ENCODE measurements around the gene CELSR1. TPM values are rescaled to one million over a fixed set of nuclear protein-coding genes. Genes with fewer than 3 reads are reported as not detected.

Gene CELSR1
- total RNA-seq, 1 experiment from 2014 or later: 19.6 TPM

GRCh38 chr22:46411347-46411746 is 126.1 kb downstream of the CELSR1 start:
- H3K4me2 ChIP-seq (ENCODE audit: low read length): no peak overlapping the region
- ATAC-seq: no peak
- no peaks in the 10 kb centered on the region for H3K4me1 ChIP-seq (ENCODE audit: control insufficient read depth in 1 of 2, insufficient read depth in 2 of 2, low read length in 2 of 2)
- no TSS peak for BruUV-seq (replicated peaks)
- POLR2A ChIA-PET: no interaction called here
- H3K9me2 ChIP-seq (ENCODE audit: insufficient read depth): no peaks in the 10 kb centered on the region
- no peak for TF ChIP-seq POLR2A (IDR thresholded peaks at IDR 0.05; ENCODE audit: borderline replicate concordance, extremely low read depth, insufficient read depth, insufficient read length)
- no peak for TF ChIP-seq ZNF274 (IDR thresholded peaks at IDR 0.05; ENCODE audit: low read depth, low read length)
- no peak for TF ChIP-seq POLR2AphosphoS5 (IDR thresholded peaks at IDR 0.05; ENCODE audit: low read depth, low read length)
- TF ChIP-seq CEBPB (IDR thresholded peaks at IDR 0.05; ENCODE audit: low read depth): no peak
- no peak for TF ChIP-seq EZH2 (IDR thresholded peaks at IDR 0.05)
- no peak for TF ChIP-seq MAX (IDR thresholded peaks at IDR 0.05)
- H3K27ac ChIP-seq (ENCODE audit: low read depth, low read length): no peak overlapping the region
- intact Hi-C loops (cut with micrococcal nuclease): no loop called here
- no peaks in the 10 kb centered on the region for H3K9me3 ChIP-seq (ENCODE audit: control insufficient read depth in 1 of 2, insufficient read depth in 1 of 2, low read depth in 1 of 2, low read length in 2 of 2)
- DNase-seq (ENCODE audit: low read depth, low spot score): no peak
- no peak overlapping the region for H2AFZ ChIP-seq (ENCODE audit: low read depth, low read length, poor library complexity, severe bottlenecking)
- no peak overlapping the region for H3K4me3 ChIP-seq (replicated peaks in 1 of 2; ENCODE audit: low read depth in 1 of 2, low read length in 2 of 2)
- no peaks in the 10 kb centered on the region for H3K36me3 ChIP-seq (ENCODE audit: control insufficient read depth in 1 of 2, insufficient read depth in 2 of 2, low read length in 2 of 2)
- H4K20me1 ChIP-seq (ENCODE audit: insufficient read depth): no peaks in the 10 kb centered on the region
- CTCF ChIA-PET: no interaction called here
- no peaks in the 10 kb centered on the region for H3K27me3 ChIP-seq (ENCODE audit: insufficient read depth, low read length)
- no peak overlapping the region for H3K9ac ChIP-seq (ENCODE audit: low read length)
- H3K79me2 ChIP-seq (ENCODE audit: insufficient read depth, low read length): no peaks in the 10 kb centered on the region
- RAD21 ChIA-PET (ENCODE audit: low non-redundant PET in 1 of 2, low total read pairs in 2 of 2, uncharacterized antibody in 2 of 2, unreplicated experiment in 2 of 2): no interaction called here

GRCh38 chr22:46410291-46410808 is 127.1 kb downstream of the CELSR1 start:
- H3K4me1 ChIP-seq (ENCODE audit: control insufficient read depth in 1 of 2, insufficient read depth in 2 of 2, low read length in 2 of 2): no peaks in the 10 kb centered on the region
- ChIA-PET CTCF (no interaction called here), POLR2A (no interaction called here), RAD21 (ENCODE audit: low non-redundant PET in 1 of 2, low total read pairs in 2 of 2, uncharacterized antibody in 2 of 2, unreplicated experiment in 2 of 2) (no interaction called here)
- H3K36me3 ChIP-seq (ENCODE audit: control insufficient read depth in 1 of 2, insufficient read depth in 2 of 2, low read length in 2 of 2): no peaks in the 10 kb centered on the region
- no peaks in the 10 kb centered on the region for H3K9me3 ChIP-seq (ENCODE audit: control insufficient read depth in 1 of 2, insufficient read depth in 1 of 2, low read depth in 1 of 2, low read length in 2 of 2)
- no peaks in the 10 kb centered on the region for H3K79me2 ChIP-seq (ENCODE audit: insufficient read depth, low read length)
- H4K20me1 ChIP-seq (ENCODE audit: insufficient read depth): no peaks in the 10 kb centered on the region
- no peaks in the 10 kb centered on the region for H3K27me3 ChIP-seq (ENCODE audit: insufficient read depth, low read length)
- H2AFZ ChIP-seq (ENCODE audit: low read depth, low read length, poor library complexity, severe bottlenecking): no peak overlapping the region
- H3K9me2 ChIP-seq (ENCODE audit: insufficient read depth): no peaks in the 10 kb centered on the region
- intact Hi-C loops (cut with micrococcal nuclease): no loop called here
- H3K27ac ChIP-seq (ENCODE audit: low read depth, low read length): no peak overlapping the region
- BruUV-seq (replicated peaks): no TSS peak
- H3K9ac ChIP-seq (ENCODE audit: low read length): no peak overlapping the region
- no peak for ATAC-seq
- no peak for DNase-seq (ENCODE audit: low read depth, low spot score)
- no peak overlapping the region for H3K4me2 ChIP-seq (ENCODE audit: low read length)
- H3K4me3 ChIP-seq (replicated peaks in 1 of 2; ENCODE audit: low read depth in 1 of 2, low read length in 2 of 2): no peak overlapping the region
- TF ChIP-seq CTCF (IDR thresholded peaks at IDR 0.05 in 2 of 3, conservative IDR thresholded peaks at IDR 0.05 in 1 of 3; ENCODE audit: borderline replicate concordance in 1 of 3, insufficient read depth in 1 of 3, low read depth in 2 of 3, low read length in 2 of 3) (no peak), EZH2 (IDR thresholded peaks at IDR 0.05) (no peak), SIN3A (IDR thresholded peaks at IDR 0.05; ENCODE audit: low read depth) (no peak), FOSL1 (IDR thresholded peaks at IDR 0.05; ENCODE audit: low read depth) (no peak), JUND (IDR thresholded peaks at IDR 0.05) (no peak), EGR1 (IDR thresholded peaks at IDR 0.05; ENCODE audit: low read depth) (no peak), ELF1 (IDR thresholded peaks at IDR 0.05; ENCODE audit: borderline replicate concordance, low read depth) (no peak), ZFX (IDR thresholded peaks at IDR 0.05) (no peak), SP1 (IDR thresholded peaks at IDR 0.05; ENCODE audit: low read depth) (no peak), RAD21 (IDR thresholded peaks at IDR 0.05; ENCODE audit: low read depth) (no peak), TCF7L2 (IDR thresholded peaks at IDR 0.05; ENCODE audit: borderline replicate concordance, extremely low read depth, insufficient read depth, insufficient read length) (no peak), ZBTB33 (IDR thresholded peaks at IDR 0.05; ENCODE audit: extremely low read depth, insufficient replicate concordance, low read length) (no peak), EZH2phosphoT487 (IDR thresholded peaks at IDR 0.05; ENCODE audit: borderline replicate concordance) (no peak), POLR2AphosphoS5 (IDR thresholded peaks at IDR 0.05; ENCODE audit: low read depth, low read length) (no peak)
